Liver (tissue), 9 donors: ENCODE data around the gene SLX4. TPM values are rescaled to one million over a fixed set of nuclear protein-coding genes. Genes with fewer than 3 reads are reported as not detected.

Source experiments
- DNase-seq: peaks from one replicate; pipeline ENCODE4 v3.0.0-alpha.2; 2017; ENCODE audit warnings: low spot score
- H3K27ac ChIP-seq, 2 donors: one replicate each; pipeline ENCODE4 v1.7.0; 2013; ENCODE audit warnings: inconsistent platforms in 2 of 2, low read length in 2 of 2, control low read depth in 1 of 2, low read depth in 1 of 2, mild to moderate bottlenecking in 1 of 2
- H3K27me3 ChIP-seq, 4 donors: one replicate each; pipeline versions ENCODE4 v1.6.1 to v1.7.0; 2013; ENCODE audit warnings: low read length in 3 of 4, inconsistent platforms in 1 of 4, mild to moderate bottlenecking in 1 of 4, moderate library complexity in 1 of 4; ENCODE audit not compliant: control insufficient read depth in 4 of 4, insufficient read depth in 4 of 4
- H3K36me3 ChIP-seq, 4 donors: one replicate each; pipeline versions ENCODE4 v1.6.1 to v1.7.0; 2013; ENCODE audit warnings: low read length in 3 of 4, mild to moderate bottlenecking in 3 of 4, low read depth in 1 of 4, moderate library complexity in 1 of 4; ENCODE audit not compliant: control insufficient read depth in 4 of 4, insufficient read depth in 3 of 4
- H3K4me1 ChIP-seq, 4 donors: one replicate each; pipeline versions ENCODE4 v1.6.1 to v1.7.0; 2013; ENCODE audit warnings: low read length in 3 of 4, mild to moderate bottlenecking in 3 of 4, moderate library complexity in 1 of 4; ENCODE audit not compliant: control insufficient read depth in 4 of 4, insufficient read depth in 4 of 4
- H3K4me3 ChIP-seq, 3 donors: one replicate each; pipeline versions ENCODE4 v1.6.1 to v1.7.0; 2013; ENCODE audit warnings: low read length in 3 of 3, control low read depth in 1 of 3, low read depth in 1 of 3, mild to moderate bottlenecking in 1 of 3
- H3K9ac ChIP-seq, 2 donors: one replicate each; pipeline ENCODE4 v1.7.0; 2013; ENCODE audit warnings: low read length in 2 of 2, mild to moderate bottlenecking in 2 of 2, moderate library complexity in 2 of 2, control low read depth in 1 of 2, low read depth in 1 of 2
- H3K9me3 ChIP-seq, 4 donors: one replicate each; pipeline versions ENCODE4 v1.6.1 to v1.7.0; 2013; ENCODE audit warnings: low read length in 3 of 4; ENCODE audit not compliant: control insufficient read depth in 4 of 4
- ATF3 ChIP-seq: IDR thresholded peaks from 2 replicates; pipeline ENCODE4 v1.6.1; 2016; ENCODE audit warnings: antibody characterized with exemption
- CTCF ChIP-seq: fragments of 150-350 bp; IDR thresholded peaks from 2 replicates; pipeline ENCODE4 v1.5.1; 2017; ENCODE audit warnings: improper control_type of control experiment, low read depth, low read length; ENCODE audit not compliant: missing input control
- EGR1 ChIP-seq, 2 donors: IDR thresholded peaks; 2 replicates each; pipeline ENCODE4 v1.6.1; 2016 to 2018; ENCODE audit warnings: antibody characterized with exemption in 2 of 2, low read depth in 2 of 2
- FOXA1 ChIP-seq: IDR thresholded peaks from 2 replicates; pipeline ENCODE4 v1.6.1; 2016; ENCODE audit warnings: antibody characterized with exemption
- FOXA2 ChIP-seq: IDR thresholded peaks from 2 replicates; pipeline ENCODE4 v1.6.1; 2016; ENCODE audit warnings: antibody characterized with exemption
- GABPA ChIP-seq, 2 donors: IDR thresholded peaks in 1 of 2; conservative IDR thresholded peaks in 1 of 2; 2 replicates each; pipeline ENCODE4 v1.6.1; 2016; ENCODE audit warnings: antibody characterized with exemption in 2 of 2, mild to moderate bottlenecking in 1 of 2, moderate library complexity in 1 of 2
- HNF4A ChIP-seq, 2 donors: conservative IDR thresholded peaks; 2 replicates each; pipeline ENCODE4 v1.6.1; 2016; ENCODE audit warnings: antibody characterized with exemption in 2 of 2, mild to moderate bottlenecking in 2 of 2
- HNF4G ChIP-seq: IDR thresholded peaks from 2 replicates; pipeline ENCODE4 v1.6.1; 2016; ENCODE audit warnings: antibody characterized with exemption
- JUND ChIP-seq, 2 donors: IDR thresholded peaks; 2 replicates each; pipeline ENCODE4 v1.6.1; 2016; ENCODE audit warnings: antibody characterized with exemption in 2 of 2
- MAX ChIP-seq: IDR thresholded peaks from 2 replicates; pipeline ENCODE4 v1.6.1; 2016; ENCODE audit warnings: antibody characterized with exemption
- NR2F2 ChIP-seq: IDR thresholded peaks from 2 replicates; pipeline ENCODE4 v1.6.1; 2016; ENCODE audit warnings: antibody characterized with exemption
- RAD21 ChIP-seq, 2 donors: IDR thresholded peaks; 2 replicates each; pipeline ENCODE4 v1.6.1; 2016; ENCODE audit warnings: antibody characterized with exemption in 2 of 2, mild to moderate bottlenecking in 2 of 2
- RXRA ChIP-seq, 2 donors: IDR thresholded peaks; 2 replicates each; pipeline ENCODE4 v1.6.1; 2017 to 2018; ENCODE audit warnings: antibody characterized with exemption in 2 of 2, mild to moderate bottlenecking in 1 of 2
- SP1 ChIP-seq: IDR thresholded peaks from 2 replicates; pipeline ENCODE4 v1.6.1; 2018; ENCODE audit warnings: antibody characterized with exemption, mild to moderate bottlenecking
- TAF1 ChIP-seq: conservative IDR thresholded peaks from 2 replicates; pipeline ENCODE4 v1.6.1; 2016; ENCODE audit warnings: antibody characterized with exemption, mild to moderate bottlenecking
- YY1 ChIP-seq: IDR thresholded peaks from 2 replicates; pipeline ENCODE4 v1.6.1; 2016; ENCODE audit warnings: antibody characterized with exemption, mild to moderate bottlenecking
- ZBTB33 ChIP-seq: IDR thresholded peaks from 2 replicates; pipeline ENCODE4 v1.6.1; 2016; ENCODE audit warnings: antibody characterized with exemption
- WGBS: extraction: QIAGEN DNeasy Blood & Tissue Kit; methylation state at CpG from one replicate; pipeline ENCODE4 v1.1.7; 2013; 5-methylcytosine and 5-hydroxymethylcytosine counted together
- polyA plus RNA-seq, 2 donors: library from polyadenylated mRNA; stranded (reverse) in 1 of 2; unstranded in 1 of 2; fragments of 200-250 nt in 1 of 2; fragments of >200 nt in 1 of 2; fragmentation: Nextera tagmentation in 1 of 2; extraction: Ambion mirVana in 1 of 2; gene quantifications; one replicate each; pipeline versions ENCODE4 v1.2.1 to v1.2.3, GENCODE V29; 2013 to 2015
- total RNA-seq, 2 donors: library from RNA; depleted of rRNA; stranded (reverse); fragments of >200 nt; gene quantifications; one replicate each; pipeline ENCODE4 v1.2.3, GENCODE V29; 2014
- TF ChIP-seq, protein P1 (sequence below): IDR thresholded peaks from 2 replicates; pipeline ENCODE4 v1.6.1; 2016; ENCODE audit warnings: antibody characterized with exemption, mild to moderate bottlenecking
- donor health status: healthy.
- donor health status: healthy.
- donor health status: healthy.
- donor health status: healthy.
- donor health status: healthy.

The SLX4 gene
- total and polyA plus RNA-seq, 4 donors = 0.32 to 4.9 (median 1.3) TPM

DNA sequence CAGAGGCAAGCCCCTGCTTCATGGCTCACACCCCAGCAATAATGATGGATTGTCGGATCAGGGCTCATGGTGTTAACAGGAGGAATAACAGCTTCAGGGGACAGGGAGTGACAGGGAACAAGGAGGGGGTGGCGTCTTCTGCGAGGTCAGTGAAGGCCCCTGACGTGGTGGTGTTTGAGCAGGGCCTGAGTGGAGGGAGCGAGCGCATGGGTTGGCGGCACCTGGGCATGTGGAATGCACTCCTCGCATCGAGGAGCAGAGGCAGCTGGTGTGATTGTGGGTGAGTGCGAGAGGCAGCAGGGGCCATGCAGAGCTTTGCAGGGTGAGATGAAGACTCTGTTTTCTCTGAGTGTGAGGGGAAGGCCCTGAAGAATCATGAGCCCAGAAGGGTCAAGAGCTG is 77.3 kb downstream of the SLX4 start (continued):
- TF ChIP-seq ZBTB33 (no peak), MAX (no peak), NR2F2 (no peak), CTCF (no peak), HNF4G (no peak), EGR1 (IDR thresholded peaks at IDR 0.05; ENCODE audit: low read depth in 2 of 2) (no peak), SP1 (no peak), FOXA2 (no peak)

- Histone ChIP-seq H3K4me3 (no peak overlapping the region), H3K27me3 (no peaks in the 10 kb centered on the region), H3K9me3 (no peaks in the 10 kb centered on the region), H3K27ac (no peak overlapping the region), H3K4me1 (peaks cover 2 to 16% (median 10%) of the 10 kb centered on the region in 4 donors), H3K9ac (no peak overlapping the region), H3K36me3 (peaks cover 2 to 33% (median 11%) of the 10 kb centered on the region in 4 donors)
- DNase-seq = no peak
- 97% methylated on average over 12 of the region's 12 CpGs for WGBS
- no peak for TF ChIP-seq NR2F2
- TF ChIP-seq, protein P1, sequence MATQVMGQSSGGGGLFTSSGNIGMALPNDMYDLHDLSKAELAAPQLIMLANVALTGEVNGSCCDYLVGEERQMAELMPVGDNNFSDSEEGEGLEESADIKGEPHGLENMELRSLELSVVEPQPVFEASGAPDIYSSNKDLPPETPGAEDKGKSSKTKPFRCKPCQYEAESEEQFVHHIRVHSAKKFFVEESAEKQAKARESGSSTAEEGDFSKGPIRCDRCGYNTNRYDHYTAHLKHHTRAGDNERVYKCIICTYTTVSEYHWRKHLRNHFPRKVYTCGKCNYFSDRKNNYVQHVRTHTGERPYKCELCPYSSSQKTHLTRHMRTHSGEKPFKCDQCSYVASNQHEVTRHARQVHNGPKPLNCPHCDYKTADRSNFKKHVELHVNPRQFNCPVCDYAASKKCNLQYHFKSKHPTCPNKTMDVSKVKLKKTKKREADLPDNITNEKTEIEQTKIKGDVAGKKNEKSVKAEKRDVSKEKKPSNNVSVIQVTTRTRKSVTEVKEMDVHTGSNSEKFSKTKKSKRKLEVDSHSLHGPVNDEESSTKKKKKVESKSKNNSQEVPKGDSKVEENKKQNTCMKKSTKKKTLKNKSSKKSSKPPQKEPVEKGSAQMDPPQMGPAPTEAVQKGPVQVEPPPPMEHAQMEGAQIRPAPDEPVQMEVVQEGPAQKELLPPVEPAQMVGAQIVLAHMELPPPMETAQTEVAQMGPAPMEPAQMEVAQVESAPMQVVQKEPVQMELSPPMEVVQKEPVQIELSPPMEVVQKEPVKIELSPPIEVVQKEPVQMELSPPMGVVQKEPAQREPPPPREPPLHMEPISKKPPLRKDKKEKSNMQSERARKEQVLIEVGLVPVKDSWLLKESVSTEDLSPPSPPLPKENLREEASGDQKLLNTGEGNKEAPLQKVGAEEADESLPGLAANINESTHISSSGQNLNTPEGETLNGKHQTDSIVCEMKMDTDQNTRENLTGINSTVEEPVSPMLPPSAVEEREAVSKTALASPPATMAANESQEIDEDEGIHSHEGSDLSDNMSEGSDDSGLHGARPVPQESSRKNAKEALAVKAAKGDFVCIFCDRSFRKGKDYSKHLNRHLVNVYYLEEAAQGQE = no peak
- TF ChIP-seq SP1 = no peak
- no peak for TF ChIP-seq RXRA (IDR thresholded peaks at IDR 0.05)
- TF ChIP-seq JUND (IDR thresholded peaks at IDR 0.05) = no peak
- TF ChIP-seq ZBTB33 = no peak
- no peak for TF ChIP-seq GABPA (IDR thresholded peaks at IDR 0.05 in 1 of 2, conservative IDR thresholded peaks at IDR 0.05 in 1 of 2)
- TF ChIP-seq YY1 = no peak
- TF ChIP-seq MAX = no peak
- no peak for TF ChIP-seq FOXA1
- no peak for TF ChIP-seq EGR1 (IDR thresholded peaks at IDR 0.05; ENCODE audit: low read depth in 2 of 2)
- no peak for TF ChIP-seq FOXA2
- TF ChIP-seq TAF1 = no peak
- TF ChIP-seq HNF4G = no peak
- no peak for TF ChIP-seq RAD21 (IDR thresholded peaks at IDR 0.05)
- TF ChIP-seq CTCF = no peak
- TF ChIP-seq ATF3 = no peak
- TF ChIP-seq HNF4A (conservative IDR thresholded peaks at IDR 0.05) = no peak
Measured at GRCh38 chr16:3532741-3533140, 78.7 kb downstream of the SLX4 start.
